SU-DHL-6 (cell line): ENCODE measurements around the gene RIC8A.

Experiments used
- CTCF ChIP-seq: fragments of 200-600 bp; sonication (generic); IDR thresholded peaks from one replicate; pipeline ENCODE4 v1.5.1; 2017; ENCODE audit warnings: antibody characterized with exemption, mild to moderate bottlenecking, low read length, moderate library complexity; ENCODE audit not compliant: insufficient read depth, poor library complexity, severe bottlenecking
- EZH2phosphoT487 ChIP-seq: fragments of 200-600 bp; sonication (generic), shearing (Covaris generic); conservative IDR thresholded peaks from 2 replicates; pipeline ENCODE4 v1.6.1; 2018; ENCODE audit warnings: mild to moderate bottlenecking, antibody characterized with exemption, low read length, moderate library complexity, mixed read lengths

GRCh38 chr11:244376-244775, 36.9 kb downstream of the RIC8A start:
- TF ChIP-seq CTCF (no peak), EZH2phosphoT487 (no peak)
